Measurements from ENCODE around the gene PSTK.

Gene PSTK

DNA sequence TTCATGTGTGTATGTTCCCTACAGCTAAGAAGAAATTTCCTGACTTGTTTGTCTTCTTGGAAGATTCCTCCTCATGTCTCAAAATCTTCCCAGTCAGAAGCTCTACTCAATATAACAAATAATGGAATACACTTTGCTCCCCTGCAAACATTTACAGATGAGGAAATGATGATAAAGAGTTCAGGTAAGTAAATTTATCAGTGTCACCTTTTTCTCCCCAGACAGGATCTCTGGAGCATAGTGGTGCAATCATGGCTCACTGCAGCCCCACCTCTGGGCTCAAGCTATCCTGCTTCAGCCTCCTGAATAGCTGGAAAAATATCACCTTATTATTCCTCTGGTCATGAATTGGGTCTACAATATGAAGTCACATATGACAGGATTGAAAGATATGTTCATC is 54.1 kb downstream of the PSTK start:
- TF ChIP-seq NFIC (IDR thresholded peaks at IDR 0.05) (no peak), ZBTB7A (IDR thresholded peaks at IDR 0.05; ENCODE audit: low read depth) (no peak), TEAD4 (IDR thresholded peaks at IDR 0.05) (no peak), EP300 (IDR thresholded peaks at IDR 0.05; ENCODE audit: borderline replicate concordance) (no peak), FOXM1 (IDR thresholded peaks at IDR 0.05; ENCODE audit: borderline replicate concordance, low read depth) (no peak), YY1 (IDR thresholded peaks at IDR 0.05; ENCODE audit: low read depth) (no peak), EGR1 (IDR thresholded peaks at IDR 0.05) (no peak), CREB1 (IDR thresholded peaks at IDR 0.05; ENCODE audit: low read depth) (no peak), RAD21 (IDR thresholded peaks at IDR 0.05; ENCODE audit: low read depth) (no peak), TCF12 (IDR thresholded peaks at IDR 0.05; ENCODE audit: low read depth) (no peak), CEBPB (IDR thresholded peaks at IDR 0.05) (no peak)
- TF ChIP-seq, protein P1, sequence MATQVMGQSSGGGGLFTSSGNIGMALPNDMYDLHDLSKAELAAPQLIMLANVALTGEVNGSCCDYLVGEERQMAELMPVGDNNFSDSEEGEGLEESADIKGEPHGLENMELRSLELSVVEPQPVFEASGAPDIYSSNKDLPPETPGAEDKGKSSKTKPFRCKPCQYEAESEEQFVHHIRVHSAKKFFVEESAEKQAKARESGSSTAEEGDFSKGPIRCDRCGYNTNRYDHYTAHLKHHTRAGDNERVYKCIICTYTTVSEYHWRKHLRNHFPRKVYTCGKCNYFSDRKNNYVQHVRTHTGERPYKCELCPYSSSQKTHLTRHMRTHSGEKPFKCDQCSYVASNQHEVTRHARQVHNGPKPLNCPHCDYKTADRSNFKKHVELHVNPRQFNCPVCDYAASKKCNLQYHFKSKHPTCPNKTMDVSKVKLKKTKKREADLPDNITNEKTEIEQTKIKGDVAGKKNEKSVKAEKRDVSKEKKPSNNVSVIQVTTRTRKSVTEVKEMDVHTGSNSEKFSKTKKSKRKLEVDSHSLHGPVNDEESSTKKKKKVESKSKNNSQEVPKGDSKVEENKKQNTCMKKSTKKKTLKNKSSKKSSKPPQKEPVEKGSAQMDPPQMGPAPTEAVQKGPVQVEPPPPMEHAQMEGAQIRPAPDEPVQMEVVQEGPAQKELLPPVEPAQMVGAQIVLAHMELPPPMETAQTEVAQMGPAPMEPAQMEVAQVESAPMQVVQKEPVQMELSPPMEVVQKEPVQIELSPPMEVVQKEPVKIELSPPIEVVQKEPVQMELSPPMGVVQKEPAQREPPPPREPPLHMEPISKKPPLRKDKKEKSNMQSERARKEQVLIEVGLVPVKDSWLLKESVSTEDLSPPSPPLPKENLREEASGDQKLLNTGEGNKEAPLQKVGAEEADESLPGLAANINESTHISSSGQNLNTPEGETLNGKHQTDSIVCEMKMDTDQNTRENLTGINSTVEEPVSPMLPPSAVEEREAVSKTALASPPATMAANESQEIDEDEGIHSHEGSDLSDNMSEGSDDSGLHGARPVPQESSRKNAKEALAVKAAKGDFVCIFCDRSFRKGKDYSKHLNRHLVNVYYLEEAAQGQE (IDR thresholded peaks at IDR 0.05; ENCODE audit: low read depth), result no peak
- TF ChIP-seq, protein P2, sequence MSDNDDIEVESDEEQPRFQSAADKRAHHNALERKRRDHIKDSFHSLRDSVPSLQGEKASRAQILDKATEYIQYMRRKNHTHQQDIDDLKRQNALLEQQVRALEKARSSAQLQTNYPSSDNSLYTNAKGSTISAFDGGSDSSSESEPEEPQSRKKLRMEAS (IDR thresholded peaks at IDR 0.05), result no peak
- TF ChIP-seq, protein P3, sequence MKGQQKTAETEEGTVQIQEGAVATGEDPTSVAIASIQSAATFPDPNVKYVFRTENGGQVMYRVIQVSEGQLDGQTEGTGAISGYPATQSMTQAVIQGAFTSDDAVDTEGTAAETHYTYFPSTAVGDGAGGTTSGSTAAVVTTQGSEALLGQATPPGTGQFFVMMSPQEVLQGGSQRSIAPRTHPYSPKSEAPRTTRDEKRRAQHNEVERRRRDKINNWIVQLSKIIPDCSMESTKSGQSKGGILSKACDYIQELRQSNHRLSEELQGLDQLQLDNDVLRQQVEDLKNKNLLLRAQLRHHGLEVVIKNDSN (IDR thresholded peaks at IDR 0.05), result no peak

DNA sequence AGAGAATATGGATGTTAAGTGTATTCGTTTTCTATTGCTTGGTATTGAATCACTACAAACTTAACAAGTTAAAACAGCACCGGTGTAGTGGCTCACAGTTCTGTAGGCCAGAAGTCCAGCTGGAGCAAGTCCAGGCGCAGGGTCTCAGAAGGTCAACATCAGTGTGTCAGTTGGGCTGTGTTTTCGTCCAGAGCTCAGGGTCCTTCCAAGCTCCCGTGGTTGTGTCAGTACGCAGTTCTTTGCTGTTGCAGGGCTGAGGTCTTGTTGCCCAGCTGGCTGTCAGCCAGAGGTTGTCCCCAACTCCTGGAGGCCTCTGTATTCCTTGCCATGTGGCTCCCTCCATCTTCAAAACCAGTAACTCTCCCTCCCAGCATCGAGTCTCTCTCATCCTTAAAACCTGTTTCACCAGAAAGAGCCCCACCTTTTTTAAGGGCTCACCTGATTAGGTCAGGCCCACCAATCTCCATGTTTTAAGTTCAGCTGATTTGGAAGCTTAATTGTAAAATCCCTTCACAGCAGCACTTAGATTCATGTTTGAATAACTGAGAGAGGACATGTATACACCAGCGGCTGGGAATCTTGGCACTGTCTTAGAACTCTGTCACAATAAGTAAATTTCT is 55.4 kb downstream of the PSTK start:
- TF ChIP-seq RAD21 (IDR thresholded peaks at IDR 0.05; ENCODE audit: low read depth) (no peak), EGR1 (IDR thresholded peaks at IDR 0.05) (no peak), CREB1 (IDR thresholded peaks at IDR 0.05; ENCODE audit: low read depth) (no peak), TEAD4 (IDR thresholded peaks at IDR 0.05) (no peak), TAF1 (IDR thresholded peaks at IDR 0.05; ENCODE audit: low read depth) (no peak), TCF12 (IDR thresholded peaks at IDR 0.05; ENCODE audit: low read depth) (no peak), ZBTB7A (IDR thresholded peaks at IDR 0.05; ENCODE audit: low read depth) (no peak), NFIC (IDR thresholded peaks at IDR 0.05) (no peak), FOXM1 (IDR thresholded peaks at IDR 0.05; ENCODE audit: borderline replicate concordance, low read depth) (no peak), CEBPB (IDR thresholded peaks at IDR 0.05) (no peak), EP300 (IDR thresholded peaks at IDR 0.05; ENCODE audit: borderline replicate concordance) (no peak), YY1 (IDR thresholded peaks at IDR 0.05; ENCODE audit: low read depth) (no peak)
- TF ChIP-seq, protein P3 (IDR thresholded peaks at IDR 0.05), result no peak
- TF ChIP-seq, protein P1 (IDR thresholded peaks at IDR 0.05; ENCODE audit: low read depth), result no peak

DNA sequence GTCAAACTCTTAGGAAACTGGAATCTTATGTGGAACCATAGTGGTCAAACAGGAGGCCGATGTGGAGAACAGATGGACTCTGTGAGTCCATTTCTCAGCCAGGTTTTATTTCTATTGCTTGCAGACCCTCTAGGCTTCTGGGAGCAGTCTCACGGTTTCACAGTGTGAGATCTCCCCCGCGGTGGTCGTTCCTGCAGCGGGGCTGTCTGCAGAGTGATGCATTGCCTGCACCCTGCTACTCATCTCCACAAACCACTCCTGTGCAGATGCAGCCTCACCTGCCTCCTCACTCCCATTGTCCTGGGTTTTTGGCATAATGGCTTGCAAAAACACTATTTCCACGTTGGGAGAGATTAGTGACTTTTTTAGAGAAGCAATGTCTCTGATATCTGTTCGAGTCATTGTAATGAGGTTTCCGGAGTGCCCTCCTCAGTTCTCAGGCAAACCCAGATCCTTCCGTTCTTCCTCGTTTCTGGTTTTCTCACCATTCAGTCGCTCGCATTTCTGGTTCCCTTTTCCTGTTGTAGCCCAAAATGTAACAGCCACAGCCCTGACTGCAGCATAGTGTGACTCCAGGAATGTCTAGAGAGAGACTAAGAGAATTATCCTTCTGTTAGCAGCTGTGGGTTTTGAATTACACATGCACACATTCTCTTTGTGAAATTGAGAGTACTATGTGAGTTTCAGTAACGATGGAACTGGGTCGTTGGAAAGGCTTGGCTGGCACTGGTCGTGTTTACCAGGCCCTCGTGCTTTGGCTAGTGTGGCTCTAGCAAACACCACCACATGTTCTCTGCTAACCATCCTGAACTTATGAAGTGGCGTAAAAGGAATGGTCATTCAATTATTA is 58.8 kb downstream of the PSTK start:
- TF ChIP-seq NFIC (IDR thresholded peaks at IDR 0.05) (no peak), CREB1 (IDR thresholded peaks at IDR 0.05; ENCODE audit: low read depth) (no peak), EP300 (IDR thresholded peaks at IDR 0.05; ENCODE audit: borderline replicate concordance) (no peak), TCF12 (IDR thresholded peaks at IDR 0.05; ENCODE audit: low read depth) (no peak), CEBPB (IDR thresholded peaks at IDR 0.05) (no peak), TEAD4 (IDR thresholded peaks at IDR 0.05) (no peak), FOXM1 (IDR thresholded peaks at IDR 0.05; ENCODE audit: borderline replicate concordance, low read depth) (no peak), RAD21 (IDR thresholded peaks at IDR 0.05; ENCODE audit: low read depth) (no peak), YY1 (IDR thresholded peaks at IDR 0.05; ENCODE audit: low read depth) (no peak), EGR1 (IDR thresholded peaks at IDR 0.05) (no peak), TAF1 (IDR thresholded peaks at IDR 0.05; ENCODE audit: low read depth) (no peak), ZBTB7A (IDR thresholded peaks at IDR 0.05; ENCODE audit: low read depth) (no peak)
- TF ChIP-seq, protein P3 (IDR thresholded peaks at IDR 0.05), result no peak
- TF ChIP-seq, protein P1 (IDR thresholded peaks at IDR 0.05; ENCODE audit: low read depth), result no peak
